ENCODE results near the gene EPHB6.

Gene EPHB6

DNA sequence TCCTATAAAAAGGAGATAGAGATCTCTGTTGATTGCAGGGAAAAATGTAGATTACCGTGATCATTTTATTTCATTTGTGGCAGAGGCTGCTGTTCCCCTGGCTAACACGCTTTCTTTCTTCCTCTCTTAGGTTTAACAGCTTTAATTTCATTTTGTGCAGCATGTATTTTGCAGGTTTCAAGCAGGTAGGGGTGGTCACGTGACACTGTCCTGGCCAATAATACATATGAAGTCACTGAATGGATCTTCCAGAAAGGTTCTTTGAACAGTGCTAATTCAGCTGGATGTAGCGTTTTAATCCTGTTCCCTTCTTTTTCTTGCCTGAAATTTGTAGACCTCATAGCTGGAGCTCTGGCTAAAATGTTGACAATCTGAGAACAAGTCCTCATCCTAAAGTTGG lies 3.6 kb upstream of the EPHB6 start:
- CTCF ChIA-PET: interaction anchor here (1.1 to 3.0 kb wide), 8 partner anchors 9 to 392 kb away, joined by 3 to 18 read pairs (median 4); partner anchors contain the start of gene TAS2R40
- POLR2A ChIA-PET: no interaction called here
- H3K36me3 ChIP-seq (ENCODE audit: control insufficient read depth in 2 of 2, insufficient read depth in 1 of 2, low read length in 2 of 2): no peaks in the 10 kb centered on the region
- no peaks in the 10 kb centered on the region for H3K9me3 ChIP-seq (ENCODE audit: control insufficient read depth, insufficient read depth, low read depth, low read length)
- no peak overlapping the region for H3K27ac ChIP-seq (ENCODE audit: extremely low read depth, low read depth, low read length)
- no peaks in the 10 kb centered on the region for H3K4me1 ChIP-seq (ENCODE audit: control insufficient read depth, insufficient read depth, low read length)
- TF ChIP-seq HOXA7 (CRISPR knock-in tag; IDR thresholded peaks at IDR 0.05; ENCODE audit: borderline replicate concordance): no peak
- no peak for TF ChIP-seq ZNF48 (tag by site-specific recombination; IDR thresholded peaks at IDR 0.05)
- no peak for TF ChIP-seq ZNF776 (tag by site-specific recombination; IDR thresholded peaks at IDR 0.05; ENCODE audit: borderline replicate concordance)
- no peak for TF ChIP-seq ZNF549 (tag by site-specific recombination; IDR thresholded peaks at IDR 0.05)
- TF ChIP-seq ZNF707 (tag by site-specific recombination; IDR thresholded peaks at IDR 0.05): no peak
- TF ChIP-seq GLI2 (tag by site-specific recombination; IDR thresholded peaks at IDR 0.05; ENCODE audit: borderline replicate concordance, low read depth): no peak
- TF ChIP-seq SALL2 (tag by site-specific recombination; IDR thresholded peaks at IDR 0.05; ENCODE audit: borderline replicate concordance): no peak
- no peak for TF ChIP-seq ZNF350 (tag by site-specific recombination; IDR thresholded peaks at IDR 0.05)
- no peak for TF ChIP-seq ZNF23 (tag by site-specific recombination; IDR thresholded peaks at IDR 0.05; ENCODE audit: borderline replicate concordance)
- TF ChIP-seq ZNF112 (tag by site-specific recombination; IDR thresholded peaks at IDR 0.05): no peak
- no peak for TF ChIP-seq ZNF521 (tag by site-specific recombination; IDR thresholded peaks at IDR 0.05)
- no peak for TF ChIP-seq ZBTB1 (tag by site-specific recombination; IDR thresholded peaks at IDR 0.05)
- TF ChIP-seq PRDM4 (tag by site-specific recombination; IDR thresholded peaks at IDR 0.05): no peak
- no peak for TF ChIP-seq ZNF114 (tag by site-specific recombination; IDR thresholded peaks at IDR 0.05)
- TF ChIP-seq HOXD13 (CRISPR knock-in tag; IDR thresholded peaks at IDR 0.05; ENCODE audit: borderline replicate concordance): no peak
- no peak for TF ChIP-seq ZNF140 (tag by site-specific recombination; IDR thresholded peaks at IDR 0.05)
- no peak for TF ChIP-seq ZNF791 (tag by site-specific recombination; IDR thresholded peaks at IDR 0.05)
- H3K4me3 ChIP-seq (ENCODE audit: low read depth, low read length): no peak overlapping the region

GRCh38 chr7:142851919-142852318 lies 3.0 kb upstream of the EPHB6 start:
- POLR2A ChIA-PET: no interaction called here
- no peak for TF ChIP-seq ZNF549 (tag by site-specific recombination; IDR thresholded peaks at IDR 0.05)
- no peak for TF ChIP-seq ZNF704 (tag by site-specific recombination; IDR thresholded peaks at IDR 0.05)
- no peak for TF ChIP-seq ZSCAN16 (tag by site-specific recombination; IDR thresholded peaks at IDR 0.05)
- no peak for TF ChIP-seq ZNF658 (tag by site-specific recombination; IDR thresholded peaks at IDR 0.05)
- no peak for TF ChIP-seq ZNF596 (tag by site-specific recombination; IDR thresholded peaks at IDR 0.05)
- no peak for TF ChIP-seq ZNF112 (tag by site-specific recombination; IDR thresholded peaks at IDR 0.05)
- TF ChIP-seq ZNF548 (tag by site-specific recombination; IDR thresholded peaks at IDR 0.05): no peak
- TF ChIP-seq ZNF311 (tag by site-specific recombination; IDR thresholded peaks at IDR 0.05; ENCODE audit: borderline replicate concordance): no peak

More at GRCh38 chr7:142851919-142852318, 3.0 kb upstream of the EPHB6 start:
- Histone ChIP-seq H3K36me3 (ENCODE audit: control insufficient read depth in 2 of 2, insufficient read depth in 1 of 2, low read length in 2 of 2) (no peaks in the 10 kb centered on the region), H3K4me1 (ENCODE audit: control insufficient read depth, insufficient read depth, low read length) (no peaks in the 10 kb centered on the region), H3K4me3 (ENCODE audit: low read depth, low read length) (no peak overlapping the region), H3K27ac (ENCODE audit: extremely low read depth, low read depth, low read length) (no peak overlapping the region), H3K9me3 (ENCODE audit: control insufficient read depth, insufficient read depth, low read depth, low read length) (no peaks in the 10 kb centered on the region)
- CTCF ChIA-PET: interaction anchor here (0.6 to 3.0 kb wide), 12 partner anchors 10 to 393 kb away, joined by 3 to 18 read pairs (median 4); partner anchors contain the start of gene TAS2R40
